OCI-M2 (cell line): ENCODE data around the gene IL18R1.

Experiments used
- DNase-seq: peaks from one replicate; lab custom pipeline; 2025; ENCODE audit not compliant: unreplicated experiment; lab: John Stamatoyannopoulos, UW

IL18R1 gene

GRCh38 chr2:102342888-102343287 is 12.7 kb upstream of the IL18R1 start:
- DNase-seq, result no peak

GRCh38 chr2:102344397-102344796 is 11.2 kb upstream of the IL18R1 start:
- DNase-seq, result no peak

DNA sequence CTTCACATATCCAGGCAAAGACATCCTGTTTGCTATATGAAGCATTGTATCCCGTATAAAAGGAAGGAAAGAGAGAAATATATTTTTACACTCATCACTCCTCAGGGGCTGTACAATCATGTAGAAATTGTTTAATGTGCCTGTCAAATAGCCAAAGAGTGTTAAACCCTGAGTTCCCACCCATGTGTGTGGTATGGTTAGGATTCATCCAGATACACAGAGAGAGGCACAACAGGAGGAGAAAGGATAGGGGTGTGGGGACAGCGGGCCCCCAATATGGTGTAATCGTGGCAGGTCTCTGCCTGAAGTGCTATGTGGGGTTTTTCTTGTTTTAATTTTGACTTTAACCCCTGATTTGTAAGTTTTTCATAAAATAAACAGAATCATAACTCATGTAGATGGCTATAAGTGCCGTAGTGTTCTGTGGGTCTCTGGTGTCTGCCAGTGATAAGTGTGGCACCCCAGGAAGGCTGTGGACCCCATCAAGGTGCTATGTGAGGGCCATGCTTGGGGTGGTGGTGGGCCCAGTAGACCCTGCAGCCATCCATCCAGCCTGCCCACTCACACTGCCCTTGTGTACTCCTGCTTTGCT is 10.2 kb upstream of the IL18R1 start:
- DNase-seq, result no peak

DNA sequence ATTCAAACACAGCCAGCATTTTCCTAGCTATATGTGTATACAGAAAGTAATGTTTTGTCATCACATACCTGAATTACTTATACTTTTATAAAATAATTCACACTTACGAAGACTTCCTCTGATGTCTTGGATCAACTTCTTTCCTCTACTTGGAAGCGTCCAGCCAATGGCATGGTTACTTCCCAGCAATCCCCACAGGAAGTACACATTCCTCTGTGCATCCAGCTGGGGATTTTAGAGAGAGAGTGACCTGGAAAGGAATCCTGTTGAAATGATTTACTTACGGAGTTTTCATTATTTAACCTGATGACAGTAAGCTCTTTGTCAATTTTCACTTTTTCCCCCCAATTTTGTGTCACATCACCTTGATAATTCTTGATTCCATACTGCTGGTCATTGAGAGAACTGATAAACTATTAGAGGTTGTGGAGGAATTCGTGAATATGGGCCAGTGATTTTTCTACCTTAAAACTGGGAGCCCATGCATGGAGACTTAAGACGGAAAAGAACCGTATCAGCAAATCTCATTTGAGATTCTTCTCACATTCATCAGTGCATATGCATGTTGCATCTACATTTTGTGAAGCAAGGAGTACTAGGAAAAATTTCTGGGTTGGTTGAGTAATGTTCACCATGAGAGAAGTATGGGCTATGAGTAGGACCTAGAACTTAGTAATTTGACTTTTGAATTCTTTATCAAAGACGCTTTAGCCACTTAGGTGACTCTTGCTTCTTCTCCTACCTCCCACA is 9.0 kb upstream of the IL18R1 start:
- DNase-seq, result no peak

- no peak for DNase-seq
Measured at GRCh38 chr2:102350137-102350793, 5.3 kb upstream of the IL18R1 start.

DNA sequence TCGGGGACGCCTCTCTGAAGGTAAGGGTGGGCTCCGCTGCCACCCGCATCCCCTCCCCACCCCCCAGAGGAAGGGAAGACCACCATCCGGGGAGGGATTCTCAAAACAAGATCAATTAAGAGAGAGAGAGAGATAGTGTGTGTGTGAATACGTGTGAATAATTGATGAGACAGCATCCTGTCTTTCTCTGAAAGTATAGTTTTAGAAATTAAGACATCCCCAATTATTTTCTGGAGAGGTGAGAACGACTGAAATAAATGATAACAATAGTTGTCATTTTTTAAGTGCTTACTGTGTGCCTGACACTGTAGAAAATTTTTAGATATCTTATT is 751 bp downstream of the IL18R1 start:
- DNase-seq, result no peak

- no peak for DNase-seq
Measured at GRCh38 chr2:102356741-102357140, 1.1 kb downstream of the IL18R1 start.

- DNase-seq, result no peak
Measured at GRCh38 chr2:102357937-102358336, 2.3 kb downstream of the IL18R1 start.

GRCh38 chr2:102358496-102358895 is 2.9 kb downstream of the IL18R1 start:
- no peak for DNase-seq

DNA sequence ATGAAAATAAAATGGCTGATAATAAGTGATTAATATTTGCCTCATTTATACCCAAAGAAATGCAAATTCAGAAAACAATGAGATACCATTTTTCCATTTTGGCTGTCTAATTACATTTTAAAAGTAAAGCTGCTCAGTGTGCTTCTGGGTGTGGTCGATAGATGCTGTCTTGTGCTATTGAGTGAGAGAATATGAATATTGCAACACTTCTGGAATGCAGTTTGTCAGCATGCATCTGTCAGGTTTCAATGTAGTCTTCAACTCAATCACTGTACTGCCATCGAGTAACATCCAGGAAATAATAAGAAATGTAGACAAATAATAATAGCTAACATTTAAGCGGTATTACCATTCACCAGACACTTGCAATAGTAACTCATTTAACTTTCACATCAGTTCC is 3.9 kb downstream of the IL18R1 start:
- DNase-seq, result no peak

DNA sequence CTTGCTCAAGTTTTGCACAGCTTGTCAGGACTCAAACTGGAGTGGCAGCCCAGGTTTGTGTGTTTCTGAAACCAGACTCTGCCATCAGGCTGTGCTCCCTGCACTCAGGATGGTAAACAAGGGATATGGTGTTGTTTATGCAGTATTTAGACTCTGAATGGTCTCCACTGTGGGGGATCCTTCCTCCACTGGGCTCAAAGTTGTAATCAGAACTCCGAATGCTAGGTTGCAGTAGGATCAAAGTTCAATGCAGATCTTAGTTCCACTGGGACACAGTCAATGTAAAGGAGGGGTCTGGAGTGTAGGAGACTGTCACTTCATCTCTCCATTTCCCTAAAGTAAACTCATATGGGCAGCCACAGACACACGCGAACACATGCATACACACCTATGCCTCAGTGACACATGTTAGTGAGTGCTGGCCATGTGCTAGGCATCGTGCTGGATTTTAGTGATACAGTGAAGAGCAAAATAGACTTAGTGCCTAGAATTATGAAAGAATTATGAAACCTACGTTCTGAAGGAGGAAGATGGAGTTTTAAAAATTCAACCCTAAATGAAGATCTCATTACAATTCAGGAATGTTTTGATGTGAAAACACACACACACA is 6.1 kb downstream of the IL18R1 start:
- no peak for DNase-seq

GRCh38 chr2:102365763-102366162 is 10.2 kb downstream of the IL18R1 start:
- DNase-seq, result no peak

- no peak for DNase-seq
Measured at GRCh38 chr2:102366406-102367112, 11.0 kb downstream of the IL18R1 start.

DNA sequence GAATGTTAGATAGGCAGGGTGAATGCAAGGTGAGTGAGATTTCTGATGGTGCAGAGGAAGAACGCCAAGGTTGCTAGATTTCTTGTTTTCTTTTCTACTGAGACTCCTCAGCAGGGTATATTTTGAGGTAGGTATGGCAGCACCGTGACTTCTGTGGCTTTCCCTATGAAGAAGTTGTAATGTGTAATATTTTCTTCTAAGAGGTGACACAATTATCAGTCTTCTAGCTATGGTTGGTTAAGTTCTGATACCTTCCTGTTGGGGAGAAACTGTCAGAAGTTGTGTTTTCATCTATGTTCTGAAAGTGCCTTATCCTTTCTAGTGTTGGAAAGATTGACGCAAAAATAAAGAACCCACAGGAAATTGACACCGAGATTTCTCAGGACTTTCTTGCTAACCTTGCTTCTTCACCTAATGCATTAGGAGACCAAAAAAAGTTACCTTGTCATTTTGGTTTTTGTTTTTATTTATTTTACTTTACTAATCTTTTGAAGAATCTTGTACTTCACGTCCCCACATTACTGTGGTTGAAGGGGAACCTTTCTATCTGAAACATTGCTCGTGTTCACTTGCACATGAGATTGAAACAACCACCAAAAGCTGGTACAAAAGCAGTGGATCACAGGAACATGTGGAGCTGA is 11.9 kb downstream of the IL18R1 start:
- DNase-seq, result no peak

DNA sequence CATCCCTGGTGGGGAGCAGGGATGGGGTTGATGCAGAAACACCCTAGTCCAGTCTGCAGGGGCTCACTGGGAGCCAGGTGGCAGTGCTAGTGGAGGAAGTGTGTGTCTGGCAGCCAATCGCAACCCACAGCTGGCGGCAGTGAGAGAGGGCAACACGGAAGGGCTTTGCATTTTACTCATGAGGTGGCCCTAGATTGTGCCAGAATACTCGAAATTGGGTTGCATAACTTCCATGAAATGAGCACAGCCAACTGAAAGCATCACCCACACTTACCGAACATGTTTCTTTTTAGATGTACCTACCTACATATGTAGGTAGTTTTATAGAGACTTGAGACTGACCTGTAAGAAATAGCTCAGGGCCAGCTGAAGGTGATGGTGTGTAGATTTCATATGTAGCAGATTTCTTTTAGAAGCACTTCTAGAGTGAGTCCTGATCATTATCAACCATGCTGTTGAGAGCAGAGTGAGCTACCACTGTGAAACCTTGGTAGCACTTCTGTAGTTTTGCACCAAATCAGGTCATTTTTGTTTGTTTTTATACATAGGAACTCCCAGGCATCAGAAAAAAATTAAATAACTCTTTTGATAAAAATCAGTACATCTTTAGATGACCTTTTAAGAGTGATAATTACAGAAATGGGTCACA is 13.0 kb downstream of the IL18R1 start:
- no peak for DNase-seq

DNA sequence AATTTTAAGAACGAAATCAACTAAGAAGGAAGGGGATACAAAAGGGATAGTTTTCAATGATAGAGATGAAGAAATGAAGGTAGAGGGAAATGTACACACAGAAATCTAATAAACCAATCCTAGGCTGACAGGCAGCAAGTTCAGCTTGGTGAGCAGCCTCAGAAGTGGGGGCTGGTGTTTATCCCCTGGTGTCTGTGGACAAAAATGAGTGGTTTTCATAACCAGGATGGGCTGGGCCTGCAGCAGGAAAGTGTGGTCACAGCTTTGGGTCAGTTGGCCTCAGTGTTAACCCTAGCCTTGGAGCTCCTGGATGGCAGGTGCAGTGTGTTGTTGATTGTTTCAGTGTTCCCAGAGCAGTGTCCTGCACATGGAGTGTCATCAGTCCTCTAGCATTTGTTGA is 14.3 kb downstream of the IL18R1 start:
- no peak for DNase-seq

DNA sequence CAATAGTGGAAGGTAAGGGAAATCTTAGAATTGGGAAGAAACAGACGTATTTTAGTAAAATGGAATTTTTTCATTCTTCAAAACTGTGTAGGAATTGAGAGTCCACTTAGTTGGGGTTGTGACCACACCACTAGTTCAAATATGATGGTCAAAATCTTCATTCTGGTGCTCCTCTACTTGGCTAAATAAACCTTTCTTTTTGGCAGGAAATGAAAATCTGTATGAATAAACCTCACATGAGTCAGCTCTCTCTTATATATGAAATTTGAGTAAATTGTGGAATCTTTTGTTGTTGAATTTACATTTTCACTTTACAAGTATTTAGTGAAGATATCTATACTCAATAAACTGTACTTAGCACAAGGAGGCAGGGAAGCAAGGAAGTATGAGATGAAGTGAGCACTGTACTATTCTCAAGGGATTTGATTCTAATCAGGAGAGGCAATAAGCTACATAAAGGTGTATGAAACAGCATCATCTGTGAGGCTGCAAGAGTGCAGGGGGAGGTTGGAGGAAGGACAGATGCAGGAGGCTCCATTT is 20.5 kb downstream of the IL18R1 start:
- DNase-seq, result no peak

- DNase-seq, result no peak
Measured at GRCh38 chr2:102383722-102384121, 28.1 kb downstream of the IL18R1 start.

- no peak for DNase-seq
Measured at GRCh38 chr2:102385522-102385921, 29.9 kb downstream of the IL18R1 start.

DNA sequence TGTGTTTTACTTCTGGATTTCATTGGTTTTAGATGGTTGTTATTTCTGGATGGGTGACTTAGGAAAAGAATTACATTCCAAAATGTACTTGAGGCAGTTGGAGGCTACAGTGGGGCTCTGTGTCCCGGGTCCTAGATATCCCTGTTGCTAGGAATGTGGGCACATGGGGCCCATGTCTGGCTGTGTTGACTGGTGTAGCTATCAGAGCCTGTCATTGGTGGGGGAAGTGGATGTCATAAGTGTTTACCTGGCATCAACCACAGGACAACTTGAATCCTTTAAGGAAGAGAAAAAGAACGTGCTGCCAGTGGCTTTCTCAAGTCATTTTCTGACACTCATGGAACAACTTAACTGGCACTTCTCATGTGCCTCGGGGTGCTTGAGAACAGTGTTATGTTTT is 30.4 kb downstream of the IL18R1 start:
- no peak for DNase-seq
